IMR-90 (cell line): ENCODE results near the gene PANK4. TPM values are rescaled to one million over a fixed set of nuclear protein-coding genes. Genes with fewer than 3 reads are reported as not detected.

ENCODE experiments used
- ATAC-seq: fragments of 200-7000 bp; cut with Tn5 transposase; 2 replicates; pipeline ENCODE4 v1.9.1; 2020; ENCODE audit warnings: low read depth, mild to moderate bottlenecking, moderate library complexity
- BruUV-seq: library from RNA; stranded (reverse); fragments of 400-500 nt; replicated peaks from 2 replicates; lab custom pipeline; 2021; lab: Mats Ljungman, UMichigan
- CTCF ChIA-PET: fragments of 300-600 bp; formaldehyde crosslinking; extraction: SDS; loops from one replicate; lab custom pipeline; 2021; ENCODE audit warnings: antibody characterized with exemption; lab: Yijun Ruan, JAX
- POLR2A ChIA-PET: fragments of 300-600 bp; sonication (Branson Sonifier 250); formaldehyde crosslinking; loops from one replicate; lab custom pipeline; 2022; ENCODE audit warnings: antibody characterized with exemption; ENCODE audit not compliant: unreplicated experiment; lab: Charles Lee
- DNase-seq: peaks from one replicate; pipeline ENCODE4 v3.0.0; 2013
- H2AFZ ChIP-seq: replicated peaks from 2 replicates; pipeline ENCODE3; 2013; ENCODE audit warnings: low read length, mild to moderate bottlenecking; ENCODE audit not compliant: poor library complexity
- H2AK5ac ChIP-seq: 2 replicates; pipeline ENCODE4 v1.6.1; 2013; ENCODE audit warnings: low read depth, low read length, inconsistent platforms
- H2AK9ac ChIP-seq: replicated peaks from 2 replicates; pipeline ENCODE3; 2013; ENCODE audit warnings: mild to moderate bottlenecking, low read depth, low read length, moderate library complexity; ENCODE audit not compliant: poor library complexity
- H2BK120ac ChIP-seq: 2 replicates; pipeline ENCODE4 v1.6.1; 2013; ENCODE audit warnings: low read depth, low read length, inconsistent platforms
- H2BK15ac ChIP-seq: 3 replicates; pipeline ENCODE4 v1.6.1; 2013; ENCODE audit warnings: low read depth, low read length, inconsistent platforms
- H2BK20ac ChIP-seq: 2 replicates; pipeline ENCODE4 v1.6.1; 2013; ENCODE audit warnings: low read depth, mild to moderate bottlenecking, inconsistent platforms, low read length, moderate library complexity
- H2BK5ac ChIP-seq: 2 replicates; pipeline ENCODE4 v1.6.1; 2013; ENCODE audit warnings: mild to moderate bottlenecking, low read depth, low read length, inconsistent platforms; ENCODE audit not compliant: poor library complexity, severe bottlenecking
- H3K14ac ChIP-seq: replicated peaks from 2 replicates; pipeline ENCODE4 v1.6.1; 2013; ENCODE audit warnings: low read depth, low read length, inconsistent platforms
- H3K18ac ChIP-seq: 2 replicates; pipeline ENCODE4 v1.6.1; 2013; ENCODE audit warnings: low read depth, low read length, control low read depth
- H3K23ac ChIP-seq: 2 replicates; pipeline ENCODE4 v1.6.1; 2013; ENCODE audit warnings: low read depth, low read length, inconsistent platforms
- H3K27ac ChIP-seq: 2 replicates; pipeline ENCODE4 v1.5.1; 2013; ENCODE audit warnings: mild to moderate bottlenecking, control low read depth, low read length; ENCODE audit not compliant: insufficient read depth
- H3K27me3 ChIP-seq: 2 replicates; pipeline ENCODE4 v1.6.1; 2013; ENCODE audit warnings: low read length; ENCODE audit not compliant: control insufficient read depth, insufficient read depth
- H3K36me3 ChIP-seq: 2 replicates; pipeline ENCODE4 v1.6.1; 2013; ENCODE audit warnings: low read length, mixed read lengths; ENCODE audit not compliant: control insufficient read depth, insufficient read depth
- H3K4ac ChIP-seq: 2 replicates; pipeline ENCODE4 v1.6.1; 2013; ENCODE audit warnings: low read depth, low read length, inconsistent platforms
- H3K4me1 ChIP-seq: 2 replicates; pipeline ENCODE4 v1.6.1; 2013; ENCODE audit warnings: low read length, mixed read lengths; ENCODE audit not compliant: control insufficient read depth, insufficient read depth
- H3K4me2 ChIP-seq: 2 replicates; pipeline ENCODE4 v1.6.1; 2013; ENCODE audit warnings: low read depth, mild to moderate bottlenecking, control low read depth, low read length, moderate library complexity
- H3K4me3 ChIP-seq: 2 replicates; pipeline ENCODE4 v1.5.1; 2013; ENCODE audit warnings: low read depth, mild to moderate bottlenecking, control low read depth, low read length, moderate library complexity; ENCODE audit not compliant: insufficient read depth
- H3K56ac ChIP-seq: 2 replicates; pipeline ENCODE4 v1.6.1; 2013; ENCODE audit warnings: low read length, inconsistent platforms; ENCODE audit not compliant: insufficient read depth; ENCODE audit errors: extremely low read depth
- H3K79me1 ChIP-seq, 2 experiments: 2 replicates each; pipeline ENCODE4 v1.6.1; 2013; ENCODE audit warnings: low read length in 2 of 2, inconsistent platforms in 1 of 2, low read depth in 1 of 2
- H3K9ac ChIP-seq: 2 replicates; pipeline ENCODE4 v1.6.1; 2013; ENCODE audit warnings: low read depth, low read length, control low read depth
- H3K9me1 ChIP-seq: 2 replicates; pipeline ENCODE4 v1.6.1; 2013; ENCODE audit warnings: low read length, inconsistent platforms; ENCODE audit not compliant: insufficient read depth
- H3K9me3 ChIP-seq: 2 replicates; pipeline ENCODE4 v1.6.1; 2013; ENCODE audit warnings: low read length; ENCODE audit not compliant: control insufficient read depth, insufficient read depth
- H4K20me1 ChIP-seq: 2 replicates; pipeline ENCODE4 v1.6.1; 2013; ENCODE audit warnings: low read length, inconsistent platforms; ENCODE audit not compliant: insufficient read depth
- H4K5ac ChIP-seq: 2 replicates; pipeline ENCODE4 v1.6.1; 2013; ENCODE audit warnings: mild to moderate bottlenecking, low read depth, low read length, control low read depth
- H4K8ac ChIP-seq, 2 experiments: 2 replicates each; pipeline ENCODE4 v1.6.1; 2013; ENCODE audit warnings: low read depth in 2 of 2, low read length in 2 of 2, control low read depth in 1 of 2, inconsistent platforms in 1 of 2
- H4K91ac ChIP-seq: 2 replicates; pipeline ENCODE4 v1.6.1; 2013; ENCODE audit warnings: low read depth, low read length, inconsistent platforms; ENCODE audit not compliant: insufficient read depth
- BHLHE40 ChIP-seq: fragments of 150-350 bp; IDR thresholded peaks from 2 replicates; pipeline ENCODE4 v1.6.1; 2016; ENCODE audit warnings: mild to moderate bottlenecking, low read depth, low read length
- CEBPB ChIP-seq: IDR thresholded peaks from 2 replicates; pipeline ENCODE4 v1.6.1; 2012; ENCODE audit warnings: low read depth, low read length, improper control_type of control experiment
- CHD1 ChIP-seq: IDR thresholded peaks from 2 replicates; pipeline ENCODE4 v1.6.1; 2012; ENCODE audit warnings: low read depth, low read length, improper control_type of control experiment
- CTCF ChIP-seq: conservative IDR thresholded peaks from 2 replicates; pipeline ENCODE4 v1.5.1; 2012; ENCODE audit warnings: mild to moderate bottlenecking, low read depth, low read length, improper control_type of control experiment
- ELK1 ChIP-seq: fragments of 150-350 bp; IDR thresholded peaks from 2 replicates; pipeline ENCODE4 v1.6.1; 2016; ENCODE audit warnings: low read depth, mild to moderate bottlenecking, low read length, moderate library complexity, borderline replicate concordance
- FOS ChIP-seq: fragments of 150-350 bp; IDR thresholded peaks from 2 replicates; pipeline ENCODE4 v1.6.1; 2016; ENCODE audit warnings: low read depth, low read length
- MAFK ChIP-seq: IDR thresholded peaks from 2 replicates; pipeline ENCODE4 v1.6.1; 2012; ENCODE audit warnings: low read depth, low read length, improper control_type of control experiment
- MXI1 ChIP-seq: IDR thresholded peaks from 2 replicates; pipeline ENCODE4 v1.6.1; 2012; ENCODE audit warnings: low read depth, mild to moderate bottlenecking, low read length, moderate library complexity, borderline replicate concordance
- RAD21 ChIP-seq: IDR thresholded peaks from 2 replicates; pipeline ENCODE4 v1.6.1; 2012; ENCODE audit warnings: low read length, improper control_type of control experiment
- RCOR1 ChIP-seq: IDR thresholded peaks from 2 replicates; pipeline ENCODE4 v1.6.1; 2012; ENCODE audit warnings: mild to moderate bottlenecking, low read length, improper control_type of control experiment; ENCODE audit not compliant: insufficient replicate concordance
- RFX5 ChIP-seq: IDR thresholded peaks from 2 replicates; pipeline ENCODE4 v1.8.0; 2012; ENCODE audit warnings: low read depth, mild to moderate bottlenecking, low read length, moderate library complexity
- WGBS, 2 experiments: methylation state at CpG; one replicate each; pipeline versions ENCODE4 v1.1.5 to v1.1.7; 2013; ENCODE audit warnings: missing lambda C conversion rate in 2 of 2; ENCODE audit not compliant: insufficient read length in 1 of 2; ENCODE audit errors: extremely low coverage in 2 of 2; 5-methylcytosine and 5-hydroxymethylcytosine counted together
- dilution Hi-C: fragments of 300-500 bp; cut with HindIII; formaldehyde crosslinking; loops from one replicate; pipeline ENCODE4 v1.14.3; 2018; ENCODE audit warnings: low sequenced_read_pairs; ENCODE audit not compliant: unreplicated experiment
- in situ Hi-C: fragments of 300-500 bp; cut with MboI; formaldehyde crosslinking; loops from 3 replicates; pipeline ENCODE4 v1.14.3; 2019; ENCODE audit warnings: low sequenced_read_pairs, inconsistent platforms, mixed read lengths
- intact Hi-C: fragments of 100-400 bp; cut with micrococcal nuclease; formaldehyde crosslinking; loops from 2 replicates; pipeline ENCODE4 v1.10.0; 2022
- polyA plus RNA-seq, 3 experiments: library from polyadenylated mRNA; depleted of rRNA; stranded (reverse); fragments of >200 nt; gene quantifications; 2 replicates each; pipeline ENCODE4 v1.2.3, GENCODE V29; 2012; ENCODE audit warnings: low replicate concordance in 1 of 3
- total RNA-seq: library from RNA; depleted of rRNA; stranded (reverse); fragments of >200 nt; gene quantifications from 2 replicates; pipeline ENCODE4 v1.2.3, GENCODE V29; 2012

The PANK4 gene
- total and polyA plus RNA-seq, 2 of the 4 experiments (the other 2 are of a cell fraction): 14.0 to 18.5 TPM

GRCh38 chr1:2559509-2560298 lies 33.3 kb upstream of the PANK4 start (continued):
- TF ChIP-seq ELK1 (no peak), MXI1 (no peak), RFX5 (no peak)

- Histone ChIP-seq H2BK5ac (no peak overlapping the region), H3K56ac (no peak overlapping the region), H2AK5ac (no peak overlapping the region), H2BK120ac (no peak overlapping the region), H3K4me3 (no peak overlapping the region), H3K9me3 (no peaks in the 10 kb centered on the region), H4K5ac (no peak overlapping the region), H3K23ac (no peak overlapping the region), H3K27ac (no peak overlapping the region), H3K14ac (no peak overlapping the region), H3K4ac (no peak overlapping the region), H4K20me1 (no peaks in the 10 kb centered on the region), H2AK9ac (no peak overlapping the region), H3K27me3 (peaks cover 3% of the 10 kb centered on the region; the same call in 1 of the 2 replicates), H4K8ac (no peak overlapping the region), H3K36me3 (no peaks in the 10 kb centered on the region), H3K79me1 (no peaks in the 10 kb centered on the region), H2BK15ac (no peak overlapping the region), H2AFZ (no peak overlapping the region), H2BK20ac (no peak overlapping the region), H3K9ac (no peak overlapping the region), H3K4me1 (no peaks in the 10 kb centered on the region), H3K4me2 (no peak overlapping the region), H3K9me1 (no peaks in the 10 kb centered on the region), H3K18ac (no peak overlapping the region), H4K91ac (no peak overlapping the region)
- WGBS, 2 experiments: 60% methylated on average over 2 of the region's 6 CpGs; no CpG with 5 or more reads in 1 of the 2 experiments
- intact Hi-C loops (no loop called here), in situ Hi-C loops (no loop called here), dilution Hi-C loops (no loop called here)
- DNase-seq: no peak
- ChIA-PET CTCF (no interaction called here), POLR2A (no interaction called here)
- no TSS peak for BruUV-seq
- ATAC-seq: no peak
- TF ChIP-seq CEBPB: no peak
- no peak for TF ChIP-seq MXI1
- no peak for TF ChIP-seq RAD21
- TF ChIP-seq ELK1: no peak
- TF ChIP-seq FOS: no peak
- TF ChIP-seq MAFK: no peak
- no peak for TF ChIP-seq CTCF
- no peak for TF ChIP-seq RCOR1
- no peak for TF ChIP-seq CHD1
- TF ChIP-seq BHLHE40: no peak
These were observed 32.5 kb upstream of the PANK4 start for GRCh38 chr1:2558861-2559260.
